ENCODE data around the gene FILIP1.

- TF ChIP-seq CTCF (IDR thresholded peaks at IDR 0.05) (no peak), POLR2AphosphoS5 (IDR thresholded peaks at IDR 0.05; ENCODE audit: low read depth, low read length) (no peak), EZH2phosphoT487 (IDR thresholded peaks at IDR 0.05; ENCODE audit: borderline replicate concordance, low read depth) (no peak), NFIC (IDR thresholded peaks at IDR 0.05; ENCODE audit: borderline replicate concordance) (no peak), TEAD4 (IDR thresholded peaks at IDR 0.05; ENCODE audit: borderline replicate concordance, insufficient read depth) (no peak), RXRA (IDR thresholded peaks at IDR 0.05; ENCODE audit: borderline replicate concordance, low read depth) (no peak), GATA2 (CRISPR knock-in tag; IDR thresholded peaks at IDR 0.05) (no peak)
These were observed 99.8 kb downstream of the FILIP1 start for GRCh38 chr6:75393806-75394205.
